ENCODE data around the gene SMTN.

SMTN gene

DNA sequence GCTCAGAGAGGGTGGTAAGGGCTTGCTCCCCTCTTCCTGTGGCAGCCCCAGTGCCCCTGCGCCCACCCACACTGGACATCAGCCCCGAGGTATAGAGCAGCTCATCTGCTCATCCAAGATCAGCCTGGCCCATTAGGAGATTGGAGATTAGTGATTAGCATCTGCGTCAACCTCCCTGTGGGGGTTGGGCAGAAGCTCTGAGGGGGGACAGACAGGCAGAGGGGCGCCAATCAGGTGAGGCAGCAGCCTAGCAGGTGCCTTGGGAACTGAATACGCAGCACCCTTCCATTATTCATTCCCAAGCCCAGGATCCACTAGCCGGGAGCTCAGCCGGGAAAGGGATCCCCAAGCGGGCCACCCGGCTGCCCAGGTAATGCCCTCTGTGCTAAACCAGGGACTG lies 11.0 kb downstream of the SMTN start:
- no peak overlapping the region for H3K4me3 ChIP-seq (replicated peaks; ENCODE audit: insufficient read depth, low read length)
- DNase-seq (ENCODE audit: low read depth in 1 of 2, low spot score in 1 of 2): no peak
- TF ChIP-seq, protein P1, sequence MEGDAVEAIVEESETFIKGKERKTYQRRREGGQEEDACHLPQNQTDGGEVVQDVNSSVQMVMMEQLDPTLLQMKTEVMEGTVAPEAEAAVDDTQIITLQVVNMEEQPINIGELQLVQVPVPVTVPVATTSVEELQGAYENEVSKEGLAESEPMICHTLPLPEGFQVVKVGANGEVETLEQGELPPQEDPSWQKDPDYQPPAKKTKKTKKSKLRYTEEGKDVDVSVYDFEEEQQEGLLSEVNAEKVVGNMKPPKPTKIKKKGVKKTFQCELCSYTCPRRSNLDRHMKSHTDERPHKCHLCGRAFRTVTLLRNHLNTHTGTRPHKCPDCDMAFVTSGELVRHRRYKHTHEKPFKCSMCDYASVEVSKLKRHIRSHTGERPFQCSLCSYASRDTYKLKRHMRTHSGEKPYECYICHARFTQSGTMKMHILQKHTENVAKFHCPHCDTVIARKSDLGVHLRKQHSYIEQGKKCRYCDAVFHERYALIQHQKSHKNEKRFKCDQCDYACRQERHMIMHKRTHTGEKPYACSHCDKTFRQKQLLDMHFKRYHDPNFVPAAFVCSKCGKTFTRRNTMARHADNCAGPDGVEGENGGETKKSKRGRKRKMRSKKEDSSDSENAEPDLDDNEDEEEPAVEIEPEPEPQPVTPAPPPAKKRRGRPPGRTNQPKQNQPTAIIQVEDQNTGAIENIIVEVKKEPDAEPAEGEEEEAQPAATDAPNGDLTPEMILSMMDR (IDR thresholded peaks at IDR 0.05; ENCODE audit: insufficient read depth, low read length): no peak
- TF ChIP-seq POLR2AphosphoS5 (IDR thresholded peaks at IDR 0.05; ENCODE audit: low read depth): no peak
- TF ChIP-seq GABPA (IDR thresholded peaks at IDR 0.05; ENCODE audit: low read depth): no peak
- TF ChIP-seq, protein P2, sequence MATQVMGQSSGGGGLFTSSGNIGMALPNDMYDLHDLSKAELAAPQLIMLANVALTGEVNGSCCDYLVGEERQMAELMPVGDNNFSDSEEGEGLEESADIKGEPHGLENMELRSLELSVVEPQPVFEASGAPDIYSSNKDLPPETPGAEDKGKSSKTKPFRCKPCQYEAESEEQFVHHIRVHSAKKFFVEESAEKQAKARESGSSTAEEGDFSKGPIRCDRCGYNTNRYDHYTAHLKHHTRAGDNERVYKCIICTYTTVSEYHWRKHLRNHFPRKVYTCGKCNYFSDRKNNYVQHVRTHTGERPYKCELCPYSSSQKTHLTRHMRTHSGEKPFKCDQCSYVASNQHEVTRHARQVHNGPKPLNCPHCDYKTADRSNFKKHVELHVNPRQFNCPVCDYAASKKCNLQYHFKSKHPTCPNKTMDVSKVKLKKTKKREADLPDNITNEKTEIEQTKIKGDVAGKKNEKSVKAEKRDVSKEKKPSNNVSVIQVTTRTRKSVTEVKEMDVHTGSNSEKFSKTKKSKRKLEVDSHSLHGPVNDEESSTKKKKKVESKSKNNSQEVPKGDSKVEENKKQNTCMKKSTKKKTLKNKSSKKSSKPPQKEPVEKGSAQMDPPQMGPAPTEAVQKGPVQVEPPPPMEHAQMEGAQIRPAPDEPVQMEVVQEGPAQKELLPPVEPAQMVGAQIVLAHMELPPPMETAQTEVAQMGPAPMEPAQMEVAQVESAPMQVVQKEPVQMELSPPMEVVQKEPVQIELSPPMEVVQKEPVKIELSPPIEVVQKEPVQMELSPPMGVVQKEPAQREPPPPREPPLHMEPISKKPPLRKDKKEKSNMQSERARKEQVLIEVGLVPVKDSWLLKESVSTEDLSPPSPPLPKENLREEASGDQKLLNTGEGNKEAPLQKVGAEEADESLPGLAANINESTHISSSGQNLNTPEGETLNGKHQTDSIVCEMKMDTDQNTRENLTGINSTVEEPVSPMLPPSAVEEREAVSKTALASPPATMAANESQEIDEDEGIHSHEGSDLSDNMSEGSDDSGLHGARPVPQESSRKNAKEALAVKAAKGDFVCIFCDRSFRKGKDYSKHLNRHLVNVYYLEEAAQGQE (IDR thresholded peaks at IDR 0.05; ENCODE audit: insufficient replicate concordance, low read depth): no peak
- no peak for TF ChIP-seq SPI1 (IDR thresholded peaks at IDR 0.05; ENCODE audit: borderline replicate concordance, low read depth)
- H3K27me3 ChIP-seq (ENCODE audit: insufficient read depth, poor library complexity, severe bottlenecking): no peaks in the 10 kb centered on the region
- H3K27ac ChIP-seq (replicated peaks): no peak overlapping the region

DNA sequence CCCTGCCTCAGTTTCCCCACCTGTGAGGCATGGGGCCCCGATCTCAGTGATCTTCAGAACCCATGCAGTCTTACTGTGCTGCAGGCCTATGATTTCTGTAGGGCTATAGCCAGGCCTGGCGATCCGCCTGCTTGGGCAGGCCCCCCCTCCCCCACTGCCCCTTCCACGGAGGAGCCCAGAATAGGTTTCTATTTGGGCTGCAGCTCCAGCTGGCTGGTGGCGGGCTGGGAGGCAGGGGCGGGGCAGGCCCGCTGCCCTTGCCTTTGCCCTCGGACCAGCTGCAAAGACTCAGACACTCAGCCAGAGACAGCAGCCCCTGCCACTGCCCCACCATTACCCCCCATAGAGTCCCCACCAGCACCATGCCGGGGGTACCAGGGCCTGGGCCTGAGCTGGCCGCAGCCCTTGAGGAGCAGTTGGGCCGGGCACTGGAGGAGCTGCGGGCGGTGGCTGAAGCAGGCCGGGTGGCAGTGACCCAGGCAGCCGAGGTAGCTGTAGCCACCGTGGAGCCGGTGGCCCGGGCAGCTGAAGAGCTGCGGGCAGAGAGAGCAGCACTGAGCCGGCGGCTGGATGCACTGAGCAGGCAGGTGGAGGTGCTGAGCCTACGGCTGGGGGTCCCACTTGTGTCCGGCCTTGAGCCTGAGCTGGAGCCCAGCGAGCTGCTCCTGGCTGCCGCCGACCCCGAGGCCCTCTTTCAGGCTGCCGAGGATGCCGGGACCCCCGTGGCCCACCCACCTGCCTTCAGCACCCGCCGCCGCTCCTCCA lies 12.2 kb downstream of the SMTN start:
- no peak overlapping the region for H3K27ac ChIP-seq (replicated peaks)
- DNase-seq (ENCODE audit: low read depth in 1 of 2, low spot score in 1 of 2): no peak
- H3K27me3 ChIP-seq (ENCODE audit: insufficient read depth, poor library complexity, severe bottlenecking): no peaks in the 10 kb centered on the region
- TF ChIP-seq POLR2AphosphoS5 (IDR thresholded peaks at IDR 0.05; ENCODE audit: low read depth) (no peak), GABPA (IDR thresholded peaks at IDR 0.05; ENCODE audit: low read depth) (no peak), SPI1 (IDR thresholded peaks at IDR 0.05; ENCODE audit: borderline replicate concordance, low read depth) (no peak)
- TF ChIP-seq, protein P2 (IDR thresholded peaks at IDR 0.05; ENCODE audit: insufficient replicate concordance, low read depth): no peak
- TF ChIP-seq, protein P1 (IDR thresholded peaks at IDR 0.05; ENCODE audit: insufficient read depth, low read length): no peak
- H3K4me3 ChIP-seq (replicated peaks; ENCODE audit: insufficient read depth, low read length): no peak overlapping the region

DNA sequence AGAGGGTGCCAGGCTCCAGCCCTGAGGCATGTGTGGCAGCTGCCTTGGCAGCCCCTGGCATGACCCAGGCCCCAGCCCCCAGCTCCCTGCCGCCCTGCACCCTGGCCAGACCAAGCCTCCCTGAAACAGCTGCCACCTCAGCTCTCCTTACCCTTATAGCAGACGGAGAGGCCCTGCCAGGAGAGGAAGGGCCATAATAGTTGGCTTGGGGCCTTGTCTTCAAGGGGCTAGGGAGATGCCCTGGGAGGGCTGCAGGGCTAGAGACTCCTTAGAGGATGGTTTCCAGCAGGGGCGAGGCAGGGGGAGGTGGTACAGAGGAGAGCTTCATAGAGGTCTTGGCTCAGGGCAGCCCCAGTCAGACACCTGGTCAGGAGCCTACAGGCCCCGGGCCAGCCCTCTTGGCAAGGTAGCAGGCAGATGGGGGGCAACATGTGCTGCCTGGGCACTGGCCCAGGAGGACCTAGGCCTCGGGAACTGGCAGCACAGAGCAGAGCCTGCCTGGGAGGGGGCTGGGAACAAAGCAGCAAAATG lies 13.0 kb downstream of the SMTN start:
- DNase-seq (ENCODE audit: low read depth in 1 of 2, low spot score in 1 of 2): no peak
- no peak overlapping the region for H3K4me3 ChIP-seq (replicated peaks; ENCODE audit: insufficient read depth, low read length)
- H3K27me3 ChIP-seq (ENCODE audit: insufficient read depth, poor library complexity, severe bottlenecking): no peaks in the 10 kb centered on the region
- TF ChIP-seq SPI1 (IDR thresholded peaks at IDR 0.05; ENCODE audit: borderline replicate concordance, low read depth): no peak
- no peak for TF ChIP-seq POLR2AphosphoS5 (IDR thresholded peaks at IDR 0.05; ENCODE audit: low read depth)
- TF ChIP-seq, protein P1 (IDR thresholded peaks at IDR 0.05; ENCODE audit: insufficient read depth, low read length): no peak
- no peak for TF ChIP-seq GABPA (IDR thresholded peaks at IDR 0.05; ENCODE audit: low read depth)
- TF ChIP-seq, protein P2 (IDR thresholded peaks at IDR 0.05; ENCODE audit: insufficient replicate concordance, low read depth): no peak
- H3K27ac ChIP-seq (replicated peaks): no peak overlapping the region

All from HL-60 (cell line).